CD4-positive, alpha-beta memory T cell (primary cell): ENCODE results near the gene NSG2. TPM values are rescaled to one million over a fixed set of nuclear protein-coding genes. Genes with fewer than 3 reads are reported as not detected.

ENCODE experiments used
- CTCF ChIA-PET: fragments of 350-600 bp; sonication (Branson Sonifier 250); formaldehyde crosslinking; loops from one replicate; lab custom pipeline; 2021; ENCODE audit warnings: inconsistent platforms; ENCODE audit not compliant: partially characterized antibody; lab: Charles Lee
- POLR2A ChIA-PET: fragments of 350-600 bp; sonication (Branson Sonifier 250); formaldehyde crosslinking; loops from one replicate; lab custom pipeline; 2021; ENCODE audit not compliant: partially characterized antibody; lab: Charles Lee
- DNase-seq, 5 donors: peaks; one replicate each; pipeline versions ENCODE4 v3.0.0 to v3.0.0-alpha.2; 2020 to 2022; ENCODE audit warnings: mixed read lengths in 1 of 5
- H3K27ac ChIP-seq: one replicate; pipeline ENCODE4 v1.7.0; 2013; ENCODE audit warnings: low read depth, low read length
- H3K27me3 ChIP-seq: 2 replicates; pipeline ENCODE4 v1.7.0; 2013; ENCODE audit warnings: mild to moderate bottlenecking, low read length, moderate library complexity; ENCODE audit not compliant: insufficient read depth
- H3K36me3 ChIP-seq: 2 replicates; pipeline ENCODE4 v1.7.0; 2013; ENCODE audit warnings: mild to moderate bottlenecking, low read length, moderate library complexity; ENCODE audit not compliant: insufficient read depth
- H3K4me1 ChIP-seq: 2 replicates; pipeline ENCODE4 v1.7.0; 2013; ENCODE audit warnings: mild to moderate bottlenecking, low read length, moderate library complexity; ENCODE audit not compliant: insufficient read depth
- H3K4me3 ChIP-seq, 2 donors: one replicate each; pipeline ENCODE4 v1.7.0; 2013; ENCODE audit warnings: low read length in 2 of 2, mild to moderate bottlenecking in 1 of 2
- H3K9me3 ChIP-seq, 2 donors: one replicate each; pipeline ENCODE4 v1.7.0; 2013; ENCODE audit warnings: low read length in 2 of 2, control low read depth in 1 of 2; ENCODE audit not compliant: control insufficient read depth in 1 of 2
- H3K27ac Mint-ChIP-seq, 7 donors: one replicate each; pipeline ENCODE4 v1.8.0; 2020 to 2021; ENCODE audit warnings: mixed read lengths in 7 of 7, mild to moderate bottlenecking in 6 of 7, inconsistent platforms in 3 of 7, moderate library complexity in 3 of 7
- H3K27me3 Mint-ChIP-seq, 2 donors: one replicate each; pipeline ENCODE4 v1.8.0; 2020 to 2021; ENCODE audit warnings: mixed read lengths in 2 of 2
- H3K36me3 Mint-ChIP-seq, 2 donors: one replicate each; pipeline ENCODE4 v1.8.0; 2020 to 2021; ENCODE audit warnings: mixed read lengths in 2 of 2, inconsistent platforms in 1 of 2, mild to moderate bottlenecking in 1 of 2
- H3K4me1 Mint-ChIP-seq, 4 donors: one replicate each; pipeline ENCODE4 v1.8.0; 2020 to 2021; ENCODE audit warnings: mixed read lengths in 4 of 4, mild to moderate bottlenecking in 1 of 4
- H3K4me3 Mint-ChIP-seq, 8 donors: one replicate each; pipeline ENCODE4 v1.8.0; 2020 to 2021; ENCODE audit warnings: mixed read lengths in 8 of 8, mild to moderate bottlenecking in 7 of 8, moderate library complexity in 6 of 8, inconsistent platforms in 3 of 8
- H3K9me3 Mint-ChIP-seq, 8 donors: one replicate each; pipeline ENCODE4 v1.8.0; 2020 to 2021; ENCODE audit warnings: mixed read lengths in 8 of 8, mild to moderate bottlenecking in 5 of 8, inconsistent platforms in 3 of 8, moderate library complexity in 1 of 8
- intact Hi-C: fragments of 100-400 bp; cut with micrococcal nuclease; formaldehyde crosslinking; loops from one replicate; pipeline ENCODE4 v1.15.1; 2023
- polyA plus RNA-seq, 2 donors: library from polyadenylated mRNA; unstranded; fragments of 300-500 nt; fragmentation: Illumina TruSeq; gene quantifications; one replicate each; pipeline ENCODE4 v1.2.3, GENCODE V29; 2021
- total RNA-seq, 2 experiments: library from RNA; stranded (reverse); gene quantifications; one replicate each; pipeline ENCODE4 v1.2.3, GENCODE V29; 2021

The NSG2 gene
- total and polyA plus RNA-seq, 4 experiments from 2014 or later, result not detected

DNA sequence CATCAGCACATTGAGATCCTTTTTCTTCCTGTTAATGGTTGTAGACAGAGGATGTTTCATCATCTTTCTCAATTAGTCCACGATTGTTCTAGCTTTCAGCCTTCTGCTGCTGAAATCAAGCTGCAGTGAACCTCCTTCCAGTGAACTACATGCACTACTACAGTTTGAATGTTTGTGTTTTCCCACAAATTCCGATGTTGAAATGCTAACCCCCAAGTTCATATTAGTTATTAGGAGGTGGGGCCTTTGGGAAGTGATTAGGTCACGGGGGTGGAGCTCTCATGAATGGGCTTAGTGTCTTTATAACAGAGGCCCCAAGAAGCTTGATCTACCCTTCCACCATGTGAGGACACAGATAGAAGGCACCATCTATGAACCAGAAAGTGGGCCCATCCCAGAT lies 32.9 kb downstream of the NSG2 start:
- no peak overlapping the region for H3K27ac ChIP-seq
- ChIA-PET POLR2A (no interaction called here), CTCF (no interaction called here)
- intact Hi-C loops, result no loop called here
- no peaks in the 10 kb centered on the region for H3K9me3 ChIP-seq
- Mint-ChIP-seq H3K27ac (no peak overlapping the region), H3K27me3 (peaks cover 3 to 4% of the 10 kb centered on the region in 2 donors), H3K9me3 (no peaks in the 10 kb centered on the region), H3K36me3 (no peaks in the 10 kb centered on the region), H3K4me1 (no peaks in the 10 kb centered on the region), H3K4me3 (no peak overlapping the region)
- DNase-seq, result no peak
- no peak overlapping the region for H3K4me3 ChIP-seq
- H3K36me3 ChIP-seq, result no peaks in the 10 kb centered on the region
- no peaks in the 10 kb centered on the region for H3K4me1 ChIP-seq
- no peaks in the 10 kb centered on the region for H3K27me3 ChIP-seq

DNA sequence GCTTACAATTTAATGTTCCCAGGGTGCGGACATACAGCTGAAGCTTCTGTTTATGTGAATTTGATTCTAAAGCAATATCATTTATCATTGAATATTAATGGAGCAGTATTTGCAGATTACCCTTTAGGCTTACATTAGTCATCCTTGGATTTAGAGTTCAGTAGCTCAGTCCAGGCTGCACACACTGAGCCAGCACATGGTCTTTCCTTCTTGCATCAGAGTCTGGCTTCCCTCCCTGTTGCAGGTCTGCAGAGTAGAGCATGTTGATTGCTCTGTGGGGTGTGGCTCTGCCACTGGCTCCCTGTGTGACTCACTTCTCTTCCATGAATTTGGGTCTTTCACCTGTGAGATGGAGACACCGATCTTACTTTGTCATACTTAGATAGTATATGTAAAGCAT lies 36.8 kb downstream of the NSG2 start:
- H3K4me1 Mint-ChIP-seq, result no peaks in the 10 kb centered on the region
- H3K36me3 ChIP-seq, result no peaks in the 10 kb centered on the region

GRCh38 chr5:174083056-174083827 lies 37.7 kb downstream of the NSG2 start:
- DNase-seq, result no peak
- intact Hi-C loops, result no loop called here
- Histone ChIP-seq H3K36me3 (no peaks in the 10 kb centered on the region), H3K27ac (no peak overlapping the region), H3K4me3 (no peak overlapping the region), H3K27me3 (no peaks in the 10 kb centered on the region), H3K4me1 (no peaks in the 10 kb centered on the region), H3K9me3 (no peaks in the 10 kb centered on the region)
- Mint-ChIP-seq H3K36me3 (no peaks in the 10 kb centered on the region), H3K4me3 (no peak overlapping the region), H3K27me3 (peaks cover 4% of the 10 kb centered on the region in 2 donors), H3K27ac (no peak overlapping the region), H3K4me1 (no peaks in the 10 kb centered on the region), H3K9me3 (no peaks in the 10 kb centered on the region)
- POLR2A ChIA-PET, result no interaction called here
- CTCF ChIA-PET, result no interaction called here

More for the DNA sequence above, 36.8 kb downstream of the NSG2 start:
- Histone ChIP-seq H3K4me1 (no peaks in the 10 kb centered on the region), H3K27ac (no peak overlapping the region), H3K9me3 (no peaks in the 10 kb centered on the region), H3K4me3 (no peak overlapping the region), H3K27me3 (no peaks in the 10 kb centered on the region)
- Mint-ChIP-seq H3K9me3 (no peaks in the 10 kb centered on the region), H3K27ac (no peak overlapping the region), H3K4me3 (no peak overlapping the region), H3K36me3 (no peaks in the 10 kb centered on the region), H3K27me3 (peaks cover 4% of the 10 kb centered on the region in 2 donors)
- ChIA-PET POLR2A (no interaction called here), CTCF (no interaction called here)
- DNase-seq, result no peak
- intact Hi-C loops, result no loop called here

GRCh38 chr5:174084691-174085154 lies 39.2 kb downstream of the NSG2 start:
- no peaks in the 10 kb centered on the region for H3K27me3 ChIP-seq
- H3K4me1 ChIP-seq, result no peaks in the 10 kb centered on the region
- CTCF ChIA-PET, result no interaction called here
- H3K36me3 ChIP-seq, result no peaks in the 10 kb centered on the region
- H3K27me3 Mint-ChIP-seq, result peaks cover 3 to 6% of the 10 kb centered on the region in 2 donors
- H3K9me3 Mint-ChIP-seq, result no peaks in the 10 kb centered on the region
- H3K27ac Mint-ChIP-seq, result no peak overlapping the region
- intact Hi-C loops, result no loop called here
- H3K4me3 Mint-ChIP-seq, result no peak overlapping the region
- DNase-seq, result no peak
- POLR2A ChIA-PET, result no interaction called here
- no peak overlapping the region for H3K27ac ChIP-seq
- H3K36me3 Mint-ChIP-seq, result no peaks in the 10 kb centered on the region
- H3K9me3 ChIP-seq, result no peaks in the 10 kb centered on the region
- H3K4me1 Mint-ChIP-seq, result no peaks in the 10 kb centered on the region
- no peak overlapping the region for H3K4me3 ChIP-seq

DNA sequence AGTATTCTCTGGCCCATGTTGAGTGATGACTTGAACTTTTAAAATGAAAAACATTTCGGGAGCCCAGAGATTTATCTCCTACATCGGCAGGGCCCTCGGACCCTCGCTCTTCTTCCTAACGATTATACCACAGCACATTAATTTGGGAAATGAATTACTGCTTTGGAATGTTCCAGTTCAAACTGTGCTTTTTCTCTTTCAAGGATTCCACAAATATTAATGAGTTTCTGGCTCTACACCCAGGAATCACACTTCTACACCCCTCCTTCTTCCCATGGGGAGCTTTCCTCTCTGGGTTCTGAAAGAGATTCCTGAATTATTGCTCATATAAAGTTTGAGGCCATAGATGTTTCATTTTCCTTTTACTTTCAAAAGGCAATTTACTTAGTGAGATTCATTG lies 41.2 kb downstream of the NSG2 start:
- H3K4me3 ChIP-seq, result no peak overlapping the region
- no peak for DNase-seq
- Mint-ChIP-seq H3K27ac (no peak overlapping the region), H3K9me3 (no peaks in the 10 kb centered on the region), H3K36me3 (no peaks in the 10 kb centered on the region), H3K4me3 (no peak overlapping the region), H3K27me3 (peaks cover 1 to 11% of the 10 kb centered on the region in 2 donors), H3K4me1 (no peaks in the 10 kb centered on the region)
- no peak overlapping the region for H3K27ac ChIP-seq
- intact Hi-C loops, result no loop called here
- CTCF ChIA-PET, result no interaction called here
- H3K4me1 ChIP-seq, result no peaks in the 10 kb centered on the region
- H3K36me3 ChIP-seq, result no peaks in the 10 kb centered on the region
- H3K9me3 ChIP-seq, result no peaks in the 10 kb centered on the region
- POLR2A ChIA-PET, result no interaction called here
- H3K27me3 ChIP-seq, result no peaks in the 10 kb centered on the region

DNA sequence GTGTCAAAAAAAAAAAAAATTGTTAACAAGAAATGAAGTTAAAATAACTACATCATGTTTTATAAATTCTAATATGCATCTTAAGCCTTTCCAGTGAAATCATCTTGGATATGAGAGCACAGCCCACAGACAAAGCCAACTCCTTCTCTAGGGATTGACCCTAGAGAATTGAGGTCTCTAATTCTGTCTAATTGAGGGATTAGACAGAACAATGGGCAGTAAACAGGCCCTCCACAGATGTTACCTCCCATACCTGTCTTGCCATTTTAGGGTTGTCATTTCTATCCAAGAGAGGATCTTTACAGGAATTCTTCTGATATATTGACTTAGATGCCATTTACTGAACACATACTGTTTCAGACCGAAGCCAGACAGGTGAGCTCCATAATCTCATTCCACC lies 42.3 kb downstream of the NSG2 start:
- POLR2A ChIA-PET, result no interaction called here
- no peak overlapping the region for H3K4me3 Mint-ChIP-seq
- CTCF ChIA-PET, result no interaction called here
- no peak for DNase-seq
- Histone ChIP-seq H3K4me1 (no peaks in the 10 kb centered on the region), H3K27ac (no peak overlapping the region), H3K27me3 (no peaks in the 10 kb centered on the region), H3K9me3 (no peaks in the 10 kb centered on the region), H3K4me3 (no peak overlapping the region), H3K36me3 (no peaks in the 10 kb centered on the region)
- intact Hi-C loops, result no loop called here
- no peaks in the 10 kb centered on the region for H3K36me3 Mint-ChIP-seq
- H3K9me3 Mint-ChIP-seq, result peaks cover 0 to 2% (median 0%) of the 10 kb centered on the region in 8 donors
- peaks cover 1 to 11% of the 10 kb centered on the region in 2 donors for H3K27me3 Mint-ChIP-seq
- H3K4me1 Mint-ChIP-seq, result no peaks in the 10 kb centered on the region
- H3K27ac Mint-ChIP-seq, result no peak overlapping the region

GRCh38 chr5:174090129-174090528 lies 44.6 kb downstream of the NSG2 start:
- Histone ChIP-seq H3K27ac (no peak overlapping the region), H3K27me3 (no peaks in the 10 kb centered on the region), H3K4me3 (no peak overlapping the region), H3K9me3 (no peaks in the 10 kb centered on the region), H3K4me1 (no peaks in the 10 kb centered on the region), H3K36me3 (no peaks in the 10 kb centered on the region)
- Mint-ChIP-seq H3K36me3 (no peaks in the 10 kb centered on the region), H3K4me1 (no peaks in the 10 kb centered on the region), H3K4me3 (no peak overlapping the region), H3K27ac (no peak overlapping the region), H3K9me3 (peaks cover 0 to 2% (median 0%) of the 10 kb centered on the region in 8 donors), H3K27me3 (peaks cover 3 to 9% of the 10 kb centered on the region in 2 donors)
- DNase-seq, result no peak
- POLR2A ChIA-PET, result no interaction called here
- CTCF ChIA-PET, result no interaction called here
- intact Hi-C loops, result no loop called here
